Heart left ventricle (tissue), 16 donors: ENCODE data around the gene TMX3. TPM values are rescaled to one million over a fixed set of nuclear protein-coding genes. Genes with fewer than 3 reads are reported as not detected.

Experiments used
- ATAC-seq, 4 donors: fragments of 200-7000 bp; cut with Tn5 transposase; one replicate each; pipeline ENCODE4 v1.9.1; 2020 to 2022; ENCODE audit warnings: moderate library complexity in 4 of 4, mild to moderate bottlenecking in 3 of 4, moderate number of reproducible peaks in 1 of 4
- DNase-seq, 5 donors: peaks; one replicate each; pipeline ENCODE4 v3.0.0-alpha.2; 2020
- H3K27ac ChIP-seq, 12 donors: fragments of 200-600 bp; sonication (generic) in 4 of 12; one replicate each; pipeline versions ENCODE4 v1.5.0 to v1.8.0; 2016 to 2022; ENCODE audit warnings: mild to moderate bottlenecking in 2 of 12
- H3K27me3 ChIP-seq, 9 donors: fragments of 200-600 bp; sonication (generic) in 2 of 9; one replicate each; pipeline versions ENCODE4 v1.5.1 to v1.8.0; 2016 to 2022; ENCODE audit warnings: mild to moderate bottlenecking in 3 of 9
- H3K36me3 ChIP-seq, 9 donors: fragments of 200-600 bp; sonication (generic) in 2 of 9; one replicate each; pipeline versions ENCODE4 v1.5.0 to v1.8.0; 2018 to 2022; ENCODE audit warnings: mild to moderate bottlenecking in 2 of 9
- H3K4me1 ChIP-seq, 12 donors: fragments of 200-600 bp; sonication (generic) in 4 of 12; one replicate each; pipeline versions ENCODE4 v1.5.0 to v1.8.0; 2016 to 2022; ENCODE audit warnings: mild to moderate bottlenecking in 3 of 12
- H3K4me3 ChIP-seq, 12 donors: fragments of 200-600 bp; sonication (generic) in 4 of 12; one replicate each; pipeline versions ENCODE4 v1.5.0 to v1.8.0; 2017 to 2022; ENCODE audit warnings: mild to moderate bottlenecking in 9 of 12, moderate library complexity in 4 of 12
- H3K9me3 ChIP-seq, 12 donors: fragments of 200-600 bp; sonication (generic) in 4 of 12; one replicate each; pipeline versions ENCODE4 v1.5.0 to v1.8.0; 2016 to 2022; ENCODE audit warnings: mild to moderate bottlenecking in 1 of 12
- CTCF ChIP-seq, 12 donors: fragments of 200-600 bp; sonication (generic) in 4 of 12; IDR thresholded peaks; one replicate each; pipeline versions ENCODE4 v1.5.0 to v1.8.0; 2018 to 2022; ENCODE audit warnings: antibody characterized with exemption in 12 of 12, mild to moderate bottlenecking in 5 of 12
- POLR2A ChIP-seq, 2 donors: fragments of 450-650 bp; IDR thresholded peaks; one replicate each; pipeline ENCODE4 v1.6.1; 2017; ENCODE audit warnings: antibody characterized with exemption in 2 of 2, mild to moderate bottlenecking in 2 of 2, moderate library complexity in 2 of 2
- WGBS, 4 donors: extraction: QIAGEN DNeasy Blood & Tissue Kit in 2 of 4; methylation state at CpG; one replicate each; pipeline versions ENCODE4 v1.1.5 to v1.1.7; 2013 to 2018; 5-methylcytosine and 5-hydroxymethylcytosine counted together
- intact Hi-C, 10 donors: fragments of 100-400 bp; cut with DNase I; formaldehyde crosslinking; loops; one replicate each; pipeline versions ENCODE4 v1.11.1 to v1.14.2; 2022
- polyA plus RNA-seq, 2 donors: library from polyadenylated mRNA; stranded (reverse); fragments of 200-250 nt; gene quantifications; one replicate each; pipeline ENCODE4 v1.2.3, GENCODE V29; 2013
- total RNA-seq, 9 donors: library from RNA; depleted of rRNA in 2 of 9; stranded (reverse); fragments of >200 nt in 2 of 9; fragmentation: NEBNext Ultra II Directional in 3 of 9; extraction: Animal tissue kit (Norgen Biotek cat#: 25700) in 3 of 9; gene quantifications; one replicate each; pipeline versions ENCODE4 v1.1.0 to v1.2.4, GENCODE V29; 2016 to 2023
- donor health status: ischemic (EF 13 %, LVEDD 7.1; RV severe dilation, severe dysfunction).
- donor health status: healthy with polysubstance abuse.
- donor health status: DM: no; HTN: yes; CAD: no.
- donor health status: DM: no; HTN: no; CAD: no.
- donor health status: ischemic (EF 25% LVEDD 6.9; RV normal size, moderate dysfunction).
- donor health status: ischemic (EF 25% LVEDD 5.7; RV mildly dilated, moderate dysfunction).
- donor health status: healthy.
- donor health status: DM: yes; HTN: yes; CAD: no.
- donor health status: ischemic (EF 35%, LVEDD 5.7; RV mildly dilated, moderate dysfunction).
- donor health status: nonischemic (EF 11% LVEDD 7.7; RV severe dilation, severe dysfunction).
- donor health status: DM: yes; HTN: yes; CAD: no.
- donor health status: PGD.
- donor health status: ischemic (EF 29% LVEDD 5.4; RV normal size, mild dysfunction).
- donor health status: nonischemic (EF 23%, LVEDD 6.1; RV moderate dilation, normal function).

TMX3 gene
- total and polyA plus RNA-seq, 11 donors: 13.0 to 39.0 (median 28.1) TPM

- no peaks in the 10 kb centered on the region for H3K36me3 ChIP-seq
- 40 to 48% (median 41%) methylated on average over 5 of the region's 5 CpGs for WGBS, 4 donors
- no peaks in the 10 kb centered on the region for H3K9me3 ChIP-seq
- no peak overlapping the region for H3K27ac ChIP-seq
- H3K27me3 ChIP-seq: peaks cover 0 to 3% (median 0%) of the 10 kb centered on the region in 9 donors
- no peaks in the 10 kb centered on the region for H3K4me1 ChIP-seq
- intact Hi-C loops: loop anchor here in 9 of 10 donors (1.0 to 5.0 kb wide), 3 partner anchors 1442 to 1443 kb away; no protein-coding TSS in a partner anchor
- DNase-seq (no peak), ATAC-seq (no peak)
- no peak overlapping the region for H3K4me3 ChIP-seq
- TF ChIP-seq CTCF (IDR thresholded peaks at IDR 0.05) (peak; percentile 36 to 69 (median 56)), POLR2A (IDR thresholded peaks at IDR 0.05) (no peak)
Observed at GRCh38 chr18:68660354-68661183, 54.3 kb downstream of the TMX3 start.

- intact Hi-C loops: no loop called here
- peaks cover 0 to 3% (median 0%) of the 10 kb centered on the region in 9 donors for H3K27me3 ChIP-seq
- TF ChIP-seq CTCF (IDR thresholded peaks at IDR 0.05) (no peak), POLR2A (IDR thresholded peaks at IDR 0.05) (no peak)
- DNase-seq: no peak
- H3K36me3 ChIP-seq: no peaks in the 10 kb centered on the region
- H3K9me3 ChIP-seq: peaks cover 0 to 6% (median 0%) of the 10 kb centered on the region in 12 donors
- H3K4me3 ChIP-seq: no peak overlapping the region
- no peaks in the 10 kb centered on the region for H3K4me1 ChIP-seq
- ATAC-seq: no peak
- no peak overlapping the region for H3K27ac ChIP-seq
Observed at GRCh38 chr18:68648191-68648590, 66.7 kb downstream of the TMX3 start.

- H3K36me3 ChIP-seq: no peaks in the 10 kb centered on the region
- no peaks in the 10 kb centered on the region for H3K4me1 ChIP-seq
- no peaks in the 10 kb centered on the region for H3K27me3 ChIP-seq
- no peak overlapping the region for H3K4me3 ChIP-seq
- TF ChIP-seq CTCF (IDR thresholded peaks at IDR 0.05) (no peak), POLR2A (IDR thresholded peaks at IDR 0.05) (no peak)
- DNase-seq (no peak), ATAC-seq (no peak)
- no peak overlapping the region for H3K27ac ChIP-seq
- peaks cover 0 to 10% (median 0%) of the 10 kb centered on the region in 12 donors for H3K9me3 ChIP-seq
- intact Hi-C loops: no loop called here
- WGBS, 4 donors: 71 to 81% (median 76%) methylated on average over 3 of the region's 3 CpGs
Observed at GRCh38 chr18:68642003-68642402, 72.9 kb downstream of the TMX3 start.

- no peak overlapping the region for H3K27ac ChIP-seq
- no peaks in the 10 kb centered on the region for H3K4me1 ChIP-seq
- no peak for ATAC-seq
- H3K9me3 ChIP-seq: peaks cover 0 to 15% (median 0%) of the 10 kb centered on the region in 12 donors
- no peaks in the 10 kb centered on the region for H3K27me3 ChIP-seq
- no peak for DNase-seq
- TF ChIP-seq CTCF (IDR thresholded peaks at IDR 0.05) (no peak), POLR2A (IDR thresholded peaks at IDR 0.05) (no peak)
- H3K36me3 ChIP-seq: no peaks in the 10 kb centered on the region
- intact Hi-C loops: no loop called here
- no peak overlapping the region for H3K4me3 ChIP-seq
Observed at GRCh38 chr18:68640861-68641260, 74.0 kb downstream of the TMX3 start.
